Endothelial cell of umbilical vein (primary cell): Measurements from ENCODE around the gene FRMD4A. TPM values are rescaled to one million over a fixed set of nuclear protein-coding genes. Genes with fewer than 3 reads are reported as not detected.

Experiments
- BruUV-seq: library from RNA; stranded (reverse); fragments of 400-500 nt; replicated peaks from 2 replicates; lab custom pipeline; 2021; lab: Mats Ljungman, UMichigan
- CTCF ChIA-PET: fragments of 300-600, 350-600 bp; sonication (Branson Sonifier 250); formaldehyde crosslinking; loops from one replicate; lab custom pipeline; 2021; ENCODE audit warnings: antibody characterized with exemption, inconsistent platforms; lab: Charles Lee
- POLR2A ChIA-PET: fragments of 300-600, 350-600 bp; sonication (Branson Sonifier 250); formaldehyde crosslinking; loops from one replicate; lab custom pipeline; 2021; ENCODE audit warnings: antibody characterized with exemption, inconsistent platforms; lab: Charles Lee
- DNase-seq: peaks from one replicate; pipeline ENCODE4 v3.0.0-alpha.2; 2011; ENCODE audit warnings: low read depth, low spot score
- FAIRE-seq: peaks from 2 replicates; lab custom pipeline; 2011; peaks lifted over from hg19 to GRCh38; lab: Jason Lieb, UNC
- H2AFZ ChIP-seq: 2 replicates; pipeline ENCODE4 v1.6.0; 2012; ENCODE audit warnings: low read depth, low read length, control low read depth, inconsistent platforms
- H3K27ac ChIP-seq: 2 replicates; pipeline ENCODE4 v1.5.1; 2011; ENCODE audit warnings: low read depth, mild to moderate bottlenecking, control low read depth, low read length, moderate library complexity; ENCODE audit not compliant: insufficient read depth
- H3K27me3 ChIP-seq, 2 experiments: 2 replicates each; pipeline versions ENCODE4 v1.6.0 to v1.6.1; 2011; ENCODE audit warnings: low read length in 2 of 2, mixed read lengths in 1 of 2; ENCODE audit not compliant: control insufficient read depth in 2 of 2, insufficient read depth in 2 of 2
- H3K36me3 ChIP-seq, 2 experiments: 2 replicates in 1 of 2; 3 replicates in 1 of 2; pipeline ENCODE4 v1.5.1; 2011; ENCODE audit warnings: low read length in 2 of 2, mild to moderate bottlenecking in 1 of 2, moderate library complexity in 1 of 2; ENCODE audit not compliant: control insufficient read depth in 2 of 2, insufficient read depth in 2 of 2; ENCODE audit errors: extremely low read depth in 1 of 2
- H3K4me1 ChIP-seq: 3 replicates; pipeline ENCODE4 v1.5.1; 2011; ENCODE audit warnings: mild to moderate bottlenecking, low read length; ENCODE audit not compliant: control insufficient read depth, insufficient read depth; ENCODE audit errors: extremely low read depth
- H3K4me2 ChIP-seq: 2 replicates; pipeline ENCODE4 v1.6.1; 2011; ENCODE audit warnings: low read length, control low read depth, mixed read lengths; ENCODE audit not compliant: insufficient read depth
- H3K4me3 ChIP-seq, 3 experiments: fragments of 200-600 bp in 1 of 3; sonication (generic), shearing (Covaris generic) in 1 of 3; replicated peaks in 1 of 3; 2 replicates each; pipeline ENCODE4 v1.5.1; 2011 to 2016; ENCODE audit warnings: control low read depth in 3 of 3, low read length in 3 of 3, mild to moderate bottlenecking in 2 of 3, inconsistent platforms in 1 of 3, low read depth in 1 of 3, moderate library complexity in 1 of 3; ENCODE audit not compliant: insufficient read depth in 1 of 3
- H3K79me2 ChIP-seq: 2 replicates; pipeline ENCODE4 v1.6.0; 2012; ENCODE audit warnings: low read length, inconsistent platforms; ENCODE audit not compliant: control insufficient read depth, insufficient read depth
- H3K9ac ChIP-seq: replicated peaks from 2 replicates; pipeline ENCODE3; 2011; ENCODE audit warnings: low read length, control low read depth; ENCODE audit not compliant: insufficient read depth; ENCODE audit errors: extremely low read depth
- H3K9me1 ChIP-seq: replicated peaks from 3 replicates; pipeline ENCODE4 v1.6.0; 2011; ENCODE audit warnings: mild to moderate bottlenecking, low read length; ENCODE audit not compliant: control insufficient read depth, insufficient read depth; ENCODE audit errors: extremely low read depth
- H3K9me3 ChIP-seq: replicated peaks from 2 replicates; pipeline ENCODE4 v1.5.1; 2012; ENCODE audit warnings: low read length, inconsistent platforms; ENCODE audit not compliant: control insufficient read depth, insufficient read depth
- H4K20me1 ChIP-seq: replicated peaks from 2 replicates; pipeline ENCODE3; 2011; ENCODE audit warnings: mild to moderate bottlenecking, low read length; ENCODE audit not compliant: control insufficient read depth, insufficient read depth; ENCODE audit errors: extremely low read depth
- CTCF ChIP-seq, 2 donors: IDR thresholded peaks; 1 replicate in 1 of 2; 2 replicates in 1 of 2; pipeline ENCODE4 v1.5.1; 2011; ENCODE audit warnings: low read length in 2 of 2, mild to moderate bottlenecking in 2 of 2, moderate library complexity in 2 of 2, control low read depth in 1 of 2, inconsistent platforms in 1 of 2, low read depth in 1 of 2; ENCODE audit not compliant: insufficient read depth in 1 of 2; ENCODE audit errors: extremely low read depth in 1 of 2
- EZH2 ChIP-seq: IDR thresholded peaks from 2 replicates; pipeline ENCODE4 v1.6.1; 2012; ENCODE audit warnings: borderline replicate concordance, low read depth, mild to moderate bottlenecking, moderate library complexity, low read length, inconsistent platforms; ENCODE audit not compliant: severe bottlenecking
- FOS ChIP-seq: IDR thresholded peaks from 2 replicates; pipeline ENCODE4 v1.6.1; 2011; ENCODE audit warnings: mild to moderate bottlenecking, low read length, moderate library complexity, borderline replicate concordance; ENCODE audit not compliant: insufficient read depth
- MAX ChIP-seq: IDR thresholded peaks from 2 replicates; pipeline ENCODE4 v1.6.1; 2011; ENCODE audit not compliant: insufficient read depth, insufficient read length
- MYC ChIP-seq: IDR thresholded peaks from one replicate; pipeline ENCODE4 v1.6.1; 2011; ENCODE audit warnings: mild to moderate bottlenecking, low read depth, low read length
- POLR2A ChIP-seq: IDR thresholded peaks from 2 replicates; pipeline ENCODE4 v1.6.1; 2012; ENCODE audit warnings: low read depth, mild to moderate bottlenecking, control low read depth, low read length
- POLR2AphosphoS5 ChIP-seq: IDR thresholded peaks from 2 replicates; pipeline ENCODE4 v1.6.1; 2012; ENCODE audit warnings: low read depth, mild to moderate bottlenecking, control low read depth, low read length, moderate library complexity; ENCODE audit not compliant: insufficient read depth
- dilution Hi-C: fragments of 300-500 bp; cut with MboI; formaldehyde crosslinking; loops from one replicate; pipeline ENCODE4 v1.15.0; 2019; ENCODE audit warnings: low sequenced_read_pairs; ENCODE audit not compliant: extremely low pct_ligation_motif_present
- intact Hi-C: fragments of 100-400 bp; cut with micrococcal nuclease; formaldehyde crosslinking; loops from one replicate; pipeline ENCODE4 v1.10.0; 2022
- polyA plus RNA-seq, 4 experiments: library from polyadenylated mRNA; depleted of rRNA in 3 of 4; stranded (reverse) in 3 of 4; unstranded in 1 of 4; fragments of >200 nt; gene quantifications; 2 replicates each; pipeline versions ENCODE4 v1.2.1 to v1.2.3, GENCODE V29; 2011 to 2012; ENCODE audit warnings: missing spikeins in 1 of 4
- total RNA-seq: library from RNA; stranded (reverse); gene quantifications from 2 replicates; pipeline ENCODE4 v1.2.3, GENCODE V29; 2021

FRMD4A gene
- total and polyA plus RNA-seq, 2 donors (not counting 3 experiments of a cell fraction or from before 2014, with no cell fraction given), result 123 to 148 TPM

DNA sequence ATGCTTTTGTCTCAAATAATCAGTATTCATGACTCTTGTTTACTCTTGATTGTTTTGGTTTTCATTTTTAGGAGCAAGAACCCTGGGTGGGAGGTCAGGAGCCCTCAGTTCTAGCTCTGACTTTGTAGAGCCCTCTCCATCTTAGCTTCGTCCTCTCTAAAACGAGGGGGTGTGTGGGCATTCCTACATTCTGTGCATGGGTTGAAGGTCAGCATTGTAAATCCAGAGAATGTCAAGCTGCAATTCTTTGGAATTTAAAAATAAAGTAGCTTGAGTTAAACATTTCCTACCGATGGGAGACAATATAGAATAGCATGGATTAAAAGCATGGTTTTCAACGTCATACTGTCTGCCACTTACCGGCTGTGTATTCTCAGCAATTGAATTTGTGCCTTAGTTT is 615.6 kb downstream of the FRMD4A start:
- no peaks in the 10 kb centered on the region for H3K27me3 ChIP-seq
- CTCF ChIA-PET, result no interaction called here
- POLR2A ChIA-PET, result no interaction called here
- H3K36me3 ChIP-seq, result peaks cover 2 to 5% of the 10 kb centered on the region in 2 experiments
- TF ChIP-seq EZH2 (no peak), CTCF (IDR thresholded peaks at IDR 0.05; ENCODE audit: extremely low read depth in 1 of 2, insufficient read depth in 1 of 2, low read depth in 1 of 2, low read length in 2 of 2) (no peak), MAX (no peak), MYC (no peak), POLR2A (no peak), POLR2AphosphoS5 (no peak), FOS (no peak)
- no peak overlapping the region for H2AFZ ChIP-seq
- no TSS peak for BruUV-seq
- no peak overlapping the region for H3K4me3 ChIP-seq
- no peak for DNase-seq
- dilution Hi-C loops, result no loop called here
- no peaks in the 10 kb centered on the region for H3K9me3 ChIP-seq
- H3K9me1 ChIP-seq, result no peaks in the 10 kb centered on the region
- H3K4me1 ChIP-seq, result peaks cover 35% of the 10 kb centered on the region
- peaks cover 11% of the 10 kb centered on the region for H3K79me2 ChIP-seq
- H3K9ac ChIP-seq, result no peak overlapping the region
- no peak for FAIRE-seq
- no peak overlapping the region for H3K4me2 ChIP-seq
- H3K27ac ChIP-seq, result no peak overlapping the region
- H4K20me1 ChIP-seq, result no peaks in the 10 kb centered on the region
- intact Hi-C loops, result no loop called here
